HepG2 (cell line): ENCODE results near the gene PRPF18. TPM values are rescaled to one million over a fixed set of nuclear protein-coding genes. Genes with fewer than 3 reads are reported as not detected.

Source experiments
- ATAC-seq: fragments of 200-7000 bp; cut with Tn5 transposase; 3 replicates; pipeline ENCODE4 v1.9.1; 2020; ENCODE audit warnings: mild to moderate bottlenecking, moderate library complexity
- BruUV-seq: library from RNA; stranded (reverse); fragments of 400-500 nt; replicated peaks from 2 replicates; lab custom pipeline; 2021; lab: Mats Ljungman, UMichigan
- CTCF ChIA-PET: fragments of 300-600 bp; formaldehyde crosslinking; extraction: SDS; loops from one replicate; lab custom pipeline; 2021; ENCODE audit warnings: low total read pairs, inconsistent platforms, low intra/inter-chr PET ratio; lab: Yijun Ruan, JAX
- POLR2A ChIA-PET: fragments of 350-600 bp; sonication (Branson Sonifier 250); formaldehyde crosslinking; loops from one replicate; lab custom pipeline; 2020; ENCODE audit warnings: antibody characterized with exemption, inconsistent platforms; lab: Yijun Ruan, JAX
- DNase-seq: peaks from one replicate; pipeline ENCODE4 v3.0.0-alpha.2; 2015; ENCODE audit warnings: low spot score
- FAIRE-seq: peaks from 3 replicates; lab custom pipeline; 2011; peaks lifted over from hg19 to GRCh38; lab: Jason Lieb, UNC
- H2AFZ ChIP-seq: one replicate; pipeline ENCODE4 v1.6.1; 2011; ENCODE audit warnings: low read length, inconsistent platforms
- H3K27ac ChIP-seq: fragments of 300-600 bp; 3 replicates; pipeline ENCODE4 v1.8.0; 2011; ENCODE audit warnings: mixed run types, mild to moderate bottlenecking, mixed read lengths, low read length, inconsistent platforms; ENCODE audit not compliant: insufficient read depth; ENCODE audit errors: extremely low read length
- H3K27me3 ChIP-seq, 2 experiments: fragments of 200-600 bp in 1 of 2; 2 replicates in 1 of 2; 3 replicates in 1 of 2; pipeline versions ENCODE4 v1.6.0 to v1.8.0; 2011; ENCODE audit warnings: low read length in 2 of 2, mild to moderate bottlenecking in 2 of 2, moderate library complexity in 2 of 2, inconsistent platforms in 1 of 2; ENCODE audit not compliant: insufficient read depth in 2 of 2, control insufficient read depth in 1 of 2
- H3K36me3 ChIP-seq, 2 experiments: fragments of 200-600 bp in 1 of 2; replicated peaks in 1 of 2; 2 replicates in 1 of 2; 3 replicates in 1 of 2; pipeline versions ENCODE4 v1.5.1 to v1.8.0; 2011; ENCODE audit warnings: low read length in 2 of 2, inconsistent platforms in 1 of 2; ENCODE audit not compliant: insufficient read depth in 2 of 2, control insufficient read depth in 1 of 2
- H3K4me1 ChIP-seq: 2 replicates; pipeline ENCODE4 v1.5.1; 2012; ENCODE audit warnings: low read length, inconsistent platforms; ENCODE audit not compliant: insufficient read depth
- H3K4me2 ChIP-seq: 2 replicates; pipeline ENCODE4 v1.6.0; 2011; ENCODE audit warnings: low read depth, low read length, inconsistent platforms
- H3K4me3 ChIP-seq, 3 experiments: fragments of 200-600 bp in 1 of 3; sonication (generic), shearing (Covaris generic) in 1 of 3; replicated peaks in 1 of 3; 2 replicates each; pipeline ENCODE4 v1.5.1; 2011 to 2016; ENCODE audit warnings: low read length in 3 of 3, inconsistent platforms in 2 of 3, low read depth in 2 of 3, mild to moderate bottlenecking in 2 of 3, control low read depth in 1 of 3, mixed read lengths in 1 of 3; ENCODE audit not compliant: insufficient read depth in 1 of 3
- H3K79me2 ChIP-seq: one replicate; pipeline ENCODE4 v1.6.1; 2011; ENCODE audit warnings: low read length, inconsistent platforms; ENCODE audit not compliant: insufficient read depth
- H3K9ac ChIP-seq: 2 replicates; pipeline ENCODE4 v1.6.0; 2011; ENCODE audit warnings: mild to moderate bottlenecking, low read depth, low read length, inconsistent platforms; ENCODE audit not compliant: insufficient read depth
- H3K9me3 ChIP-seq: 2 replicates; pipeline ENCODE4 v1.5.1; 2012; ENCODE audit warnings: mild to moderate bottlenecking, low read length
- H4K20me1 ChIP-seq: 2 replicates; pipeline ENCODE4 v1.6.0; 2011; ENCODE audit warnings: inconsistent platforms, mild to moderate bottlenecking, low read length, moderate library complexity; ENCODE audit not compliant: insufficient read depth
- HINFP ChIP-seq: sonication (generic); formaldehyde crosslinking; IDR thresholded peaks from 2 replicates; pipeline ENCODE4 v1.4.0; 2020; ENCODE audit warnings: low read depth, mild to moderate bottlenecking, missing genetic modification reagents
- ISL2 ChIP-seq: sonication (generic); formaldehyde crosslinking; IDR thresholded peaks from 2 replicates; pipeline ENCODE4 v1.5.0; 2020; ENCODE audit warnings: missing genetic modification reagents
- MBNL3 ChIP-seq: fragments of 250-450 bp; sonication (Bioruptor Pico); conservative IDR thresholded peaks from 2 replicates; pipeline ENCODE4 v1.8.0; 2022; ENCODE audit warnings: mild to moderate bottlenecking, inconsistent platforms
- SNAI1 ChIP-seq: sonication (generic); formaldehyde crosslinking; IDR thresholded peaks from 2 replicates; pipeline ENCODE4 v1.5.0; 2020; ENCODE audit warnings: mild to moderate bottlenecking, missing genetic modification reagents, borderline replicate concordance
- TCF7L2 ChIP-seq: IDR thresholded peaks from 2 replicates; pipeline ENCODE4 v1.6.1; 2011; ENCODE audit warnings: mild to moderate bottlenecking, low read depth, low read length, moderate library complexity
- ZNF225 ChIP-seq: sonication (generic); formaldehyde crosslinking; IDR thresholded peaks from 2 replicates; pipeline ENCODE4 v1.4.0; 2020; ENCODE audit warnings: mild to moderate bottlenecking, missing genetic modification reagents
- ZNF574 ChIP-seq: sonication (generic); formaldehyde crosslinking; IDR thresholded peaks from 2 replicates; pipeline ENCODE4 v1.4.0; 2020; ENCODE audit warnings: missing genetic modification reagents
- WGBS: methylation state at CpG from one replicate; pipeline ENCODE4 v1.1.6; 2017; ENCODE audit warnings: low lambda C conversion rate; 5-methylcytosine and 5-hydroxymethylcytosine counted together
- in situ Hi-C: cut with HindIII; loops from 2 replicates; pipeline ENCODE4 v1.10.0; 2017; ENCODE audit warnings: low pct_unique_long_range_greater_than_20kb; ENCODE audit not compliant: extremely low pct_ligation_motif_present
- intact Hi-C: fragments of 100-400 bp; cut with micrococcal nuclease; formaldehyde crosslinking; loops from one replicate; pipeline ENCODE4 v1.10.0; 2022; ENCODE audit not compliant: unreplicated experiment
- polyA plus RNA-seq, 8 experiments: library from polyadenylated mRNA; depleted of rRNA in 3 of 8; stranded (reverse) in 7 of 8; unstranded in 1 of 8; fragments of >200 nt; fragmentation: Illumina TruSeq in 4 of 8; extraction: Trizol in 4 of 8; gene quantifications; 2 replicates each; pipeline versions ENCODE4 v1.2.1 to v1.2.3, GENCODE V29; 2011 to 2016; ENCODE audit warnings: low read depth in 4 of 8, missing spikeins in 1 of 8, mixed read lengths in 1 of 8; ENCODE audit not compliant: insufficient read depth in 1 of 8
- total RNA-seq, 5 experiments: library from RNA; depleted of rRNA; stranded (reverse); fragments of >200 nt; fragmentation: Illumina TruSeq; extraction: Trizol; gene quantifications; 2 replicates each; pipeline ENCODE4 v1.2.3, GENCODE V29; 2016; ENCODE audit warnings: low read depth in 1 of 5
- TF ChIP-seq, protein P1 (sequence below): sonication (generic); formaldehyde crosslinking; IDR thresholded peaks from 2 replicates; pipeline ENCODE4 v1.8.0; 2022; ENCODE audit warnings: missing genetic modification reagents, mild to moderate bottlenecking, inconsistent platforms, borderline replicate concordance
- TF ChIP-seq, protein P2 (sequence below): sonication (generic); formaldehyde crosslinking; IDR thresholded peaks from 2 replicates; pipeline ENCODE4 v1.5.1; 2020; ENCODE audit warnings: mild to moderate bottlenecking, missing genetic modification reagents
- TF ChIP-seq, protein P3 (sequence below): sonication (generic); formaldehyde crosslinking; conservative IDR thresholded peaks from 2 replicates; pipeline ENCODE4 v1.4.0; 2020; ENCODE audit warnings: missing genetic modification reagents

PRPF18 gene
- total and polyA plus RNA-seq, 2 of the 13 experiments (the other 11 are each of a cell fraction or from before 2014, with no cell fraction given), result 6.1 to 17.2 TPM

DNA sequence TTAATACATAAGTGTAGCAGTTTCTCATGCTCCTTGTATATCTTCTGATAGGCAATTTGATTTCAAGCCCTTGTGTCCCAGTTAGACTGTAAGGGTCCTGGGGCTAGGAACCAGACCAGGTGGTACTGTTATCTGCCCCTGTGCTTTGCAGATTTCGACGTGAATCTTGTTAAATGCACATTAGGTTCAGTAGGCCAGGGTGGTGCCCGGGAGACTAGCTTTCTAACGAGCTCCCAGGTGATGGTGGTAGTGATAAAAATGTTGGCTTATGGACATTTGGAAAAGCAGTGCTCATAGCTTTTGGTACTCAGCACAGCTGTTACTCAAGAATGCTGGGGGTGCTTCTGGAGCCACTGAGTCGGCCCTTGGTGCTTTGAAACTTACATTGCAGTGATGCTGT, 64.2 kb downstream of the PRPF18 start (continued):
- TF ChIP-seq, protein P1, sequence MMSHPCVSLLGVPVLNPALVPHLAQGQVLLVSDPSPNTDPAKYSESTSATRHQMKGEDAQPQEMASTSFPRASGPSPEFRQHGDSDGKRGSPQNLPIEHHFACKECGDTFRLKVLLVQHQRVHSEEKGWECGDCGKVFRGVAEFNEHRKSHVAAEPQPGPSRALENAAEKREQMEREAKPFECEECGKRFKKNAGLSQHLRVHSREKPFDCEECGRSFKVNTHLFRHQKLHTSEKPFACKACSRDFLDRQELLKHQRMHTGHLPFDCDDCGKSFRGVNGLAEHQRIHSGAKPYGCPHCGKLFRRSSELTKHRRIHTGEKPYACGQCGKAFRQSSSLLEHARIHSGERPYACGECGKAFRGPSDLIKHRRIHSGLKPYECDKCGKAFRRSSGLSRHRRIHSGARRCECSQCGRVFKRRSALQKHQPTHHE (CRISPR knock-in tag), result no peak
- TF ChIP-seq HINFP (CRISPR knock-in tag), result no peak
- TF ChIP-seq TCF7L2, result no peak
- TF ChIP-seq, protein P2, sequence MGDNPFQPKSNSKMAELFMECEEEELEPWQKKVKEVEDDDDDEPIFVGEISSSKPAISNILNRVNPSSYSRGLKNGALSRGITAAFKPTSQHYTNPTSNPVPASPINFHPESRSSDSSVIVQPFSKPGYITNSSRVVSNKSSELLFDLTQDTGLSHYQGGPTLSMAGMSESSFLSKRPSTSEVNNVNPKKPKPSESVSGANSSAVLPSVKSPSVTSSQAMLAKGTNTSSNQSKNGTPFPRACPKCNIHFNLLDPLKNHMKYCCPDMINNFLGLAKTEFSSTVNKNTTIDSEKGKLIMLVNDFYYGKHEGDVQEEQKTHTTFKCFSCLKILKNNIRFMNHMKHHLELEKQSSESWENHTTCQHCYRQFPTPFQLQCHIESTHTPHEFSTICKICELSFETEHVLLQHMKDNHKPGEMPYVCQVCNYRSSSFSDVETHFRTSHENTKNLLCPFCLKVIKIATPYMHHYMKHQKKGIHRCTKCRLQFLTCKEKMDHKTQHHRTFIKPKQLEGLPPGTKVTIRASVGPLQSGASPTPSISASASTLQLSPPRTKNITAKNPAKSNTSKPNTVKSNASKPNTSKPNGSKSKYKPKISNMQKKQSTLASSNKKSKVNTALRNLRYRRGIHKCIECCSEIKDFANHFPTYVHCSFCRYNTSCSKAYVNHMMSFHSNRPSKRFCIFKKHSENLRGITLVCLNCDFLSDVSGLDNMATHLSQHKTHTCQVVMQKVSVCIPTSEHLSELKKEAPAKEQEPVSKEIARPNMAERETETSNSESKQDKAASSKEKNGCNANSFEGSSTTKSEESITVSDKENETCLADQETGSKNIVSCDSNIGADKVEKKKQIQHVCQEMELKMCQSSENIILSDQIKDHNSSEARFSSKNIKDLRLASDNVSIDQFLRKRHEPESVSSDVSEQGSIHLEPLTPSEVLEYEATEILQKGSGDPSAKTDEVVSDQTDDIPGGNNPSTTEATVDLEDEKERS, result no peak

- DNase-seq, result no peak
- ChIA-PET POLR2A (no interaction called here), CTCF (no interaction called here)
- no peak for FAIRE-seq
- Histone ChIP-seq H3K27me3 (no peaks in the 10 kb centered on the region), H3K36me3 (no peaks in the 10 kb centered on the region), H4K20me1 (no peaks in the 10 kb centered on the region), H3K9me3 (no peaks in the 10 kb centered on the region), H2AFZ (no peak overlapping the region), H3K4me2 (no peak overlapping the region), H3K79me2 (no peaks in the 10 kb centered on the region), H3K27ac (no peak overlapping the region), H3K4me3 (no peak overlapping the region), H3K9ac (no peak overlapping the region), H3K4me1 (no peaks in the 10 kb centered on the region)
- no peak for ATAC-seq
- no TSS peak for BruUV-seq
- intact Hi-C loops, result no loop called here
- in situ Hi-C loops, result no loop called here
- WGBS, result 83% methylated on average over 5 of the region's 5 CpGs
- TF ChIP-seq MBNL3, result no peak
- no peak for TF ChIP-seq SNAI1 (CRISPR knock-in tag)
- TF ChIP-seq ZNF574 (CRISPR knock-in tag), result no peak
- TF ChIP-seq ZNF225 (CRISPR knock-in tag), result no peak
- no peak for TF ChIP-seq ISL2 (CRISPR knock-in tag)
- TF ChIP-seq, protein P3, sequence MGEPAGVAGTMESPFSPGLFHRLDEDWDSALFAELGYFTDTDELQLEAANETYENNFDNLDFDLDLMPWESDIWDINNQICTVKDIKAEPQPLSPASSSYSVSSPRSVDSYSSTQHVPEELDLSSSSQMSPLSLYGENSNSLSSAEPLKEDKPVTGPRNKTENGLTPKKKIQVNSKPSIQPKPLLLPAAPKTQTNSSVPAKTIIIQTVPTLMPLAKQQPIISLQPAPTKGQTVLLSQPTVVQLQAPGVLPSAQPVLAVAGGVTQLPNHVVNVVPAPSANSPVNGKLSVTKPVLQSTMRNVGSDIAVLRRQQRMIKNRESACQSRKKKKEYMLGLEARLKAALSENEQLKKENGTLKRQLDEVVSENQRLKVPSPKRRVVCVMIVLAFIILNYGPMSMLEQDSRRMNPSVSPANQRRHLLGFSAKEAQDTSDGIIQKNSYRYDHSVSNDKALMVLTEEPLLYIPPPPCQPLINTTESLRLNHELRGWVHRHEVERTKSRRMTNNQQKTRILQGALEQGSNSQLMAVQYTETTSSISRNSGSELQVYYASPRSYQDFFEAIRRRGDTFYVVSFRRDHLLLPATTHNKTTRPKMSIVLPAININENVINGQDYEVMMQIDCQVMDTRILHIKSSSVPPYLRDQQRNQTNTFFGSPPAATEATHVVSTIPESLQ (CRISPR knock-in tag), result no peak
These were observed 65.4 kb downstream of the PRPF18 start for GRCh38 chr10:13651969-13652720.
